GM10248 (cell line): Measurements from ENCODE around the gene DKK3.

Experiments used
- CTCF ChIA-PET: fragments of 300-600 bp; sonication (Branson Sonifier 250); formaldehyde crosslinking; extraction: SDS; loops from one replicate; lab custom pipeline; 2021; ENCODE audit warnings: antibody characterized with exemption; lab: Yijun Ruan, JAX
- POLR2A ChIA-PET: fragments of 350-650 bp; sonication (Branson Sonifier 250); formaldehyde crosslinking; extraction: SDS; loops from one replicate; lab custom pipeline; 2020; ENCODE audit warnings: antibody characterized with exemption; lab: Yijun Ruan, JAX
- DNase-seq: peaks from one replicate; pipeline ENCODE4 v3.0.0; 2012; ENCODE audit errors: extremely low spot score
- CTCF ChIP-seq: IDR thresholded peaks from 2 replicates; pipeline ENCODE4 v1.5.1; 2012; ENCODE audit warnings: mild to moderate bottlenecking, low read depth; ENCODE audit errors: extremely low read depth, missing control alignments, control extremely low read depth

The DKK3 gene

DNA sequence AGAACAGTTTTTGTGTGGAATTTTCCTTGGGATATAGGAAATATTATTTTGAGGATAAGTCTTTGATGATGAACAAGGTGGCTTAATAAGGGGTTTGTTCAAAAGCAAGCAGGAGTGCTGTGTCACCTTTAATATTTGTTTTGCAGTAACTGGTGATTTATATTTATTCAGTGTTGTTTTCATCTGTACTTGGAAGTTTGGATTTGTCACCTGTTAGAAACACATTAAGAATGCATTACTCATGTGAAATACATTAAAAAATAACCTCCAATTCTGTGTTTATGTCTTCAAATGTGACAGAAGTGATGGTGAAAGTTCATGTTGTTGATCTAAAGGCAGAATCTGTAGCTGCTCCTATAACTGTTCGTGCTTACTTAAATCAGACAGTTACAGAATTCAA is 70.5 kb downstream of the DKK3 start:
- CTCF ChIA-PET = interaction anchor here (1.1 kb wide), 1 partner anchor 29 kb away, joined by 3 read pairs; no protein-coding TSS in a partner anchor
- no peak for DNase-seq
- POLR2A ChIA-PET = no interaction called here
- no peak for TF ChIP-seq CTCF

- ChIA-PET CTCF (no interaction called here), POLR2A (no interaction called here)
- no peak for DNase-seq
- TF ChIP-seq CTCF = no peak
Measured at GRCh38 chr11:11937433-11937832, 71.0 kb downstream of the DKK3 start.

- TF ChIP-seq CTCF = no peak
- ChIA-PET CTCF (interaction anchor here (1.0 to 1.8 kb wide), 3 partner anchors 9 to 12 kb away, joined by 3 read pairs; no protein-coding TSS in a partner anchor), POLR2A (no interaction called here)
- DNase-seq = no peak
Measured at GRCh38 chr11:11935536-11935935, 72.9 kb downstream of the DKK3 start.

DNA sequence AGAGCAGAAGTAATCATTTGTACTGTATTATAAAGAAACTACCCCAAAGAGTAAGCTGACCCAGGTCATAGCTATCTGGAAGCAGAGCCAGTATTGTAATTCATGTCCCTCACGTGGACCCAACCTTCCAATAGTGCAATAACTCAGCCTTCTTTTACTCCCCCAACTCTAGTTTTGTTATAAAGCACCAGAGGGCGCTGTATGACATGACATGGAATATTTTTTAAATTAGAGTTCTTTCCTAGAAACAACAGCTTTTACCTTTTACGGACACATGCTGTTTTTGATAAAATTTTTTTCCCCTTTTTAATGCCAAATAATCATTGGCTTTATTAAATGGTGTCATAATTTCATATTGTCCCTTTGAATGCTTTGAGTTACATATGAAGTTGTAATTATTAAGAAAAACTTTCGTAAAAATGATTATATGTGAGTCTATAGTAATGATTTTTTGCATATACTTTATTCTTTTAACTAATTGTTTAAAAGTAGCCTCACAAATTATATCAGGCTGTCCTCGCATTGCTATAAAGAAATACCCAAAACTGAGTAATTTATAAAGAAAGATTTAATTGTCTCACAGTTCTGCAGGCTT is 76.9 kb downstream of the DKK3 start:
- peak; percentile 5 for DNase-seq
- ChIA-PET POLR2A (no interaction called here), CTCF (interaction anchor here (0.8 to 2.2 kb wide), 9 partner anchors 10 to 56 kb away, joined by 3 to 11 read pairs (median 4); no protein-coding TSS in a partner anchor)
- peak; percentile 32 for TF ChIP-seq CTCF

GRCh38 chr11:11929920-11930319 is 78.5 kb downstream of the DKK3 start:
- POLR2A ChIA-PET = no interaction called here
- no peak for TF ChIP-seq CTCF
- DNase-seq = no peak
- CTCF ChIA-PET = interaction anchor here (0.7 kb wide), 1 partner anchor 14 kb away, joined by 3 read pairs; no protein-coding TSS in a partner anchor

GRCh38 chr11:11923828-11924227 is 84.6 kb downstream of the DKK3 start:
- CTCF ChIA-PET = no interaction called here
- POLR2A ChIA-PET = no interaction called here
- DNase-seq = no peak
- TF ChIP-seq CTCF = no peak
